BE2C (cell line): ENCODE measurements around the gene MGMT.

Experiments used
- DNase-seq: peaks from one replicate; pipeline ENCODE4 v3.0.0-alpha.2; 2020
- H3K27me3 ChIP-seq: fragments of 250-450 bp; sonication (Bioruptor Pico); 2 replicates; pipeline ENCODE4 v1.5.1; 2020; ENCODE audit warnings: mild to moderate bottlenecking
- H3K36me3 ChIP-seq: fragments of 250-450 bp; sonication (Bioruptor Pico); 2 replicates; pipeline ENCODE4 v1.5.1; 2020; ENCODE audit warnings: mild to moderate bottlenecking
- H3K4me1 ChIP-seq: fragments of 250-450 bp; sonication (Bioruptor Pico); 2 replicates; pipeline ENCODE4 v1.5.1; 2020
- H3K4me3 ChIP-seq: 2 replicates; pipeline ENCODE4 v1.5.1; 2011; ENCODE audit warnings: low read depth, low read length
- H3K9me3 ChIP-seq: fragments of 250-450 bp; sonication (Bioruptor Pico); 2 replicates; pipeline ENCODE4 v1.5.1; 2020
- TF ChIP-seq, protein P1 (sequence below): IDR thresholded peaks from 2 replicates; pipeline ENCODE4 v1.5.1; 2012; ENCODE audit warnings: mild to moderate bottlenecking, low read depth, low read length

MGMT gene

DNA sequence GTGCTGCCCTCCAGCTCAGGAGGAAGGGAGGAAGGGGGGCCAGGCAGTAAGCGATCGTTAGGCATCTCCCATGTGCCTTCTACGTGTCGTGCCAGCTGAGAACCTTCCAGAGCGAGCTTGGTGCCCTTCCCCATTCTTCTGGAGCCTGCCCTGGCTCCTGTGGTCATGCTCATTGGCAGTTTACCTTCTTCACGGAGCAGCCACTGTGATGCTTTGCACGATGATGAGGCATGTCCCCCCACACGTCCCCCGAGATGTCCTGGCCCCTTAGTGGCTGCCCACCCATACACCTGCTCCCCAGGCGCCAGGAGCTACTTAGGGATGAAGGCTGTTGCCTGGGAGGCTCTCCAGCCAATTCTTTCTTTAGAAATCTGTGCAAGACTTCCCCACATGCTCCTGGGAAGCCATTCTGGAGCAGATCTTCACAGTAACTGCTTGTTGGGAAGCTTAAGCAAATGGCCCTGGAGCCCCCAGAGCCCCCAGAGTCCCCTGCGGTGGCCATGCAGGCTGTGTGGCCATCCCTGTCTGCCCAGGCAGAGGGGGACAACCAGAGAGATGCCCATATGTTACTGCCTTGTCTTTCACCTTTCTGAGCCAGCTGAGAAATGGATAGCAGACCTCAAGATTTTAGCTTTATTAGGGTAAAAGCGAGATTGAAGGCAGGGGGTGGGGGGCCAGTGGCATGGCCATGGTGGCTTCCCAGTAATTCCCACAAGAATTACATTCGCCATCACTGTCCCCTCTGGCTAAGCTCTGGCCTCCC lies 298.0 kb downstream of the MGMT start:
- no peak for DNase-seq
- Histone ChIP-seq H3K4me3 (no peak overlapping the region), H3K4me1 (no peaks in the 10 kb centered on the region), H3K27me3 (no peaks in the 10 kb centered on the region), H3K9me3 (no peaks in the 10 kb centered on the region), H3K36me3 (no peaks in the 10 kb centered on the region)
- TF ChIP-seq, protein P1, sequence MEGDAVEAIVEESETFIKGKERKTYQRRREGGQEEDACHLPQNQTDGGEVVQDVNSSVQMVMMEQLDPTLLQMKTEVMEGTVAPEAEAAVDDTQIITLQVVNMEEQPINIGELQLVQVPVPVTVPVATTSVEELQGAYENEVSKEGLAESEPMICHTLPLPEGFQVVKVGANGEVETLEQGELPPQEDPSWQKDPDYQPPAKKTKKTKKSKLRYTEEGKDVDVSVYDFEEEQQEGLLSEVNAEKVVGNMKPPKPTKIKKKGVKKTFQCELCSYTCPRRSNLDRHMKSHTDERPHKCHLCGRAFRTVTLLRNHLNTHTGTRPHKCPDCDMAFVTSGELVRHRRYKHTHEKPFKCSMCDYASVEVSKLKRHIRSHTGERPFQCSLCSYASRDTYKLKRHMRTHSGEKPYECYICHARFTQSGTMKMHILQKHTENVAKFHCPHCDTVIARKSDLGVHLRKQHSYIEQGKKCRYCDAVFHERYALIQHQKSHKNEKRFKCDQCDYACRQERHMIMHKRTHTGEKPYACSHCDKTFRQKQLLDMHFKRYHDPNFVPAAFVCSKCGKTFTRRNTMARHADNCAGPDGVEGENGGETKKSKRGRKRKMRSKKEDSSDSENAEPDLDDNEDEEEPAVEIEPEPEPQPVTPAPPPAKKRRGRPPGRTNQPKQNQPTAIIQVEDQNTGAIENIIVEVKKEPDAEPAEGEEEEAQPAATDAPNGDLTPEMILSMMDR: no peak

DNA sequence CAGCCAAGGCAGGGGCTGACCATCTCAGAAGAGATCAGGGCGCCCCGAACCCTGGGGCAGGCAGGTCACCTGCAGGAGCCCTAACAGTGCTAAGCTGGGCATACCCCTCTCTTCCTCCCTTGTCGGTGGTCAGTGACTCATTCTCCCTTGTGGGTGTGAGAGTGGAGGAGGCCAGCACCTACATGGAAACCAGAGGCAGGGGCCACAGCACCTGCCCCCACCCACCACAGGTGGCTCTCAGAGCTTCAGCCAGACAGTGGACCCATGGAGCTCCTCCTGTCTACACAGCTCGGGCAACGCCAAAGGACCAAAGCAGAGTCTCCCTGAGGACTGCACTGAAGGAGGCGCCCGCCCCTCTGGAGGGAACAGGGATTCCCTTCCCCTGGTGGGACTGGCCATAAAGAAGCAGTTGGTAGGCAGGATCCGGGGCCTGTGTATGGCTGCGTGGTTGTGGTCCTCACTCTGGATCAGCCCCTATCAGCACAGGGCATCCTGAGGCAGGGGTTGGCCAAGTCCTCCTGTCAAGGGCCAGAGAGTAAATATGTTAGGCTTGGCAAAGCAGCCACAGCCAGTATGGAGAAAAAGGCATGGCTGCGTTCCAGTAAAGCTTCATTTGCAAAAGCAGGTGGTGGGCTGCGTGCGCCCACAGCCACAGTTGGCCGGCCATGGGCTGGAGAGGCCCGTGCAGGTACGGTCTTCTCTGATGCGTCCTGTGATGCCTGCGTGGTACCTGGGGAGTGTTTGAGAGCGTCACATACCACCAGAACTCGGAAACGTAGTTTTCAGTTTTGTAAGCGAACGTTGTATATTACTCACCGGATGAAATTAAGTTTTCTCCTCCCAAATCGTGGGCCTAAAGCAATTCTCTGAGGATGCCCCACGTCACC lies 298.9 kb downstream of the MGMT start:
- TF ChIP-seq, protein P1: no peak
- no peak for DNase-seq
- H3K27me3 ChIP-seq: no peaks in the 10 kb centered on the region
- no peaks in the 10 kb centered on the region for H3K4me1 ChIP-seq
- H3K4me3 ChIP-seq: no peak overlapping the region
- no peaks in the 10 kb centered on the region for H3K36me3 ChIP-seq
- H3K9me3 ChIP-seq: no peaks in the 10 kb centered on the region

DNA sequence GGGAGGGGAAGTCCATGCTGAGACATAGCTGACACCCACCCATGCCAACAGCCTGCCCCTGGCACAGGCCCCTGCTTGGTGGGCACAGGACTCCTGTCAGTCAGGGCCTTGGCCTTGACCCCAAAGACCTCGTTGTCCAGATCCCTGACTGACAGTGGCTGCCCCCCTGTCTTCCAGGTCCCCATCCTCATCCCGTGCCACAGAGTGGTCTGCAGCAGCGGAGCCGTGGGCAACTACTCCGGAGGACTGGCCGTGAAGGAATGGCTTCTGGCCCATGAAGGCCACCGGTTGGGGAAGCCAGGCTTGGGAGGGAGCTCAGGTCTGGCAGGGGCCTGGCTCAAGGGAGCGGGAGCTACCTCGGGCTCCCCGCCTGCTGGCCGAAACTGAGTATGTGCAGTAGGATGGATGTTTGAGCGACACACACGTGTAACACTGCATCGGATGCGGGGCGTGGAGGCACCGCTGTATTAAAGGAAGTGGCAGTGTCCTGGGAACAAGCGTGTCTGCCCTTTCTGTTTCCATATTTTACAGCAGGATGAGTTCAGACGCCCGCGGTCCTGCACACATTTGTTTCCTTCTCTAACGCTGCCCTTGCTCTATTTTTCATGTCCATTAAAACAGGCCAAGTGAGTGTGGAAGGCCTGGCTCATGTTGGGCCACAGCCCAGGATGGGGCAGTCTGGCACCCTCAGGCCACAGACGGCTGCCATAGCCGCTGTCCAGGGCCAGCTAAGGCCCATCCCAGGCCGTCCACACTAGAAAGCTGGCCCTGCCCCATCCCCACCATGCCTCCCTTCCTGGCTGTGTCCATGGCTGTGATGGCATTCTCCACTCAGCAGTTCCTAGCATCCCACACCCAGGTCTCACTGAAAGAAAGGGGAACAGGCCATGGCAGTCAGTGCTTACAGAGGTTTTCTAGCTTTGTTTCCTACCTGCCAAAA lies 299.8 kb downstream of the MGMT start:
- Histone ChIP-seq H3K36me3 (no peaks in the 10 kb centered on the region), H3K4me3 (no peak overlapping the region), H3K27me3 (no peaks in the 10 kb centered on the region), H3K4me1 (no peaks in the 10 kb centered on the region), H3K9me3 (no peaks in the 10 kb centered on the region)
- TF ChIP-seq, protein P1: no peak
- no peak for DNase-seq

DNA sequence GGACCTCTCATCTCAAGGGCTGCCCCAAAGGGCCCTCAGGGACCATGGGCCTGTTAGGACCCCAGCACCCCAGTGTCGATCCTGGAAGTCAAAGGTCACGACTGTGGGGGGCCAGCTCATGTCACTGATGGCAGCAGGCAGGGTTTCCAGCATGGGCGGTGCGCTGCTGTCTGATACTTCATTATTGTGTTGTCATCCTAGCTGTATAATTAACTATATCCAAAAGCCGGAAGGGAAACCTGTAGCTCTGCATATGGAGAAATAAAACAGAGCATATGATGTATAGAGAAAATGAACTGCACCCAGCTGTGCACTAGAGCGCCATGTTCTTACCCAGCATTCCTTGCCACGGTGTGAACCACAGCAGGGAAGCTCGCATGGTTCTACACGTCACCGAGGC lies 300.7 kb downstream of the MGMT start:
- Histone ChIP-seq H3K4me3 (no peak overlapping the region), H3K9me3 (no peaks in the 10 kb centered on the region), H3K27me3 (no peaks in the 10 kb centered on the region), H3K36me3 (no peaks in the 10 kb centered on the region), H3K4me1 (no peaks in the 10 kb centered on the region)
- DNase-seq: no peak
- TF ChIP-seq, protein P1: no peak

DNA sequence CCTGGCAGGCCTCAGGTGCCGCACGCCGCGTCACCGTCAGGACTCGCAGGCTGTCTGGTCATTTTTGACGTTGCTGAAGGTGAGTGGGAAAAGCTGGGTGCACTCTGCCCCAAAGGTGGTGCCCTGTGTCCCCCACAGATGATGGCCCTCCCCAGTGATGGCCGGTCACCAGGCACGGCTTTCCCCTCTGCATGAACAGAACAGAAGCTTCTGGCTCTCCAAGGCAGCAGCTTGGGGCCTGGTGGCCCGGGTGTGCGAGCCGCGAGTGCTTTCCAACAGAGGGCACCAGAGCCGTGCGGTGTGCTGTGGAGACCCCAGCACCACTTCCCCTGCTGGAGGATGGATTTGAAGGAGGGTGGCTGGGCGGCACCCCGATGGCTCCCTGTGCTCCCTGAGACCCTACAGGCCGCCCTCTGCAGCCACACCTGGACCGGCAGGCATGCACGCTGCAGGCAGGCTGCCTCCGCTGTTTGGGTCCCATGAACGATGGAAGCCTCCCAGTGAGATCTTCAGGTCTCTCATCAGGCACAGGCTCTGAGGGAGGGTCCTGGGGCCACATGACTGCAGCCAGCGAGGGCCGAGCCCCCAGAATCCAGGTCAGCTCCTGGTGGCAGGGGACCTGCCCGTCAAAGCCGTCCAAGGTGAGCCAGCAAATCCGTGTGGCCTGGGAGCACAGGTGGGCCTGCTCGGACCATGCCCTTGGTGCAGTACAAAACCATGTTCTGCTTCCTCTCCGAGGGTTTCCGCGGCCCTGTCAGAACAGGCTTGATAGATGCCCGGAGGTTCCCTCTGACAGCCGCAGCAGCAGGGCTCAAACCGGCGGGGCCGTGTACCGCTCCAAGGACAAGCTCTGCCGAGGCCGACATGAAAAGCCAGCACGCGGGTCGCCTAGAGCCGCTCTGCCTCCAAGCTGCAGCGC lies 301.7 kb downstream of the MGMT start:
- H3K9me3 ChIP-seq: no peaks in the 10 kb centered on the region
- no peak overlapping the region for H3K4me3 ChIP-seq
- no peaks in the 10 kb centered on the region for H3K27me3 ChIP-seq
- no peaks in the 10 kb centered on the region for H3K36me3 ChIP-seq
- DNase-seq: peak; percentile 51
- TF ChIP-seq, protein P1: peak; percentile 39
- H3K4me1 ChIP-seq: no peaks in the 10 kb centered on the region
